Chondrocyte (in vitro differentiated cells): ENCODE measurements around the gene SLC16A13. TPM values are rescaled to one million over a fixed set of nuclear protein-coding genes. Genes with fewer than 3 reads are reported as not detected.
A peak's percentile ranks its signal among the peaks of the same experiment; 100 is the strongest.

ENCODE experiments used
- DNase-seq: peaks from one replicate; pipeline ENCODE4 v3.0.0; 2021; ENCODE audit warnings: mixed read lengths, low spot score
- H3K27ac Mint-ChIP-seq: one replicate; pipeline ENCODE4 v1.8.0; 2021; ENCODE audit warnings: mild to moderate bottlenecking, moderate library complexity, mixed read lengths; ENCODE audit not compliant: unreplicated experiment
- H3K27me3 Mint-ChIP-seq: 2 replicates; pipeline ENCODE4 v1.8.0; 2021; ENCODE audit warnings: low read depth, mixed read lengths
- H3K36me3 Mint-ChIP-seq: 2 replicates; pipeline ENCODE4 v1.8.0; 2021; ENCODE audit warnings: low read depth, mixed read lengths
- H3K4me1 Mint-ChIP-seq: 2 replicates; pipeline ENCODE4 v1.8.0; 2021; ENCODE audit warnings: low read depth, mild to moderate bottlenecking, mixed read lengths
- H3K4me3 Mint-ChIP-seq: one replicate; pipeline ENCODE4 v1.8.0; 2021; ENCODE audit warnings: mild to moderate bottlenecking, moderate library complexity, mixed read lengths; ENCODE audit not compliant: unreplicated experiment
- H3K9me3 Mint-ChIP-seq: 2 replicates; pipeline ENCODE4 v1.8.0; 2021; ENCODE audit warnings: low read depth, mixed read lengths
- total RNA-seq: library from RNA; stranded (reverse); gene quantifications from 3 replicates; pipeline ENCODE4 v1.2.1, GENCODE V29; 2021
- TF ChIP-seq, protein P1 (sequence below): fragments of 200-600 bp; sonication (generic); IDR thresholded peaks from 2 replicates; pipeline ENCODE4 v1.5.0; 2021; ENCODE audit warnings: antibody characterized with exemption, mild to moderate bottlenecking, moderate library complexity

The SLC16A13 gene
- total RNA-seq, 1 donor from 2014 or later: 4.8 TPM

- H3K9me3 Mint-ChIP-seq: no peaks in the 10 kb centered on the region
- no peak overlapping the region for H3K27ac Mint-ChIP-seq
- H3K27me3 Mint-ChIP-seq: peaks cover 11% of the 10 kb centered on the region
- peaks cover 17% of the 10 kb centered on the region for H3K4me1 Mint-ChIP-seq
- DNase-seq: no peak
- no peaks in the 10 kb centered on the region for H3K36me3 Mint-ChIP-seq
- TF ChIP-seq, protein P1, sequence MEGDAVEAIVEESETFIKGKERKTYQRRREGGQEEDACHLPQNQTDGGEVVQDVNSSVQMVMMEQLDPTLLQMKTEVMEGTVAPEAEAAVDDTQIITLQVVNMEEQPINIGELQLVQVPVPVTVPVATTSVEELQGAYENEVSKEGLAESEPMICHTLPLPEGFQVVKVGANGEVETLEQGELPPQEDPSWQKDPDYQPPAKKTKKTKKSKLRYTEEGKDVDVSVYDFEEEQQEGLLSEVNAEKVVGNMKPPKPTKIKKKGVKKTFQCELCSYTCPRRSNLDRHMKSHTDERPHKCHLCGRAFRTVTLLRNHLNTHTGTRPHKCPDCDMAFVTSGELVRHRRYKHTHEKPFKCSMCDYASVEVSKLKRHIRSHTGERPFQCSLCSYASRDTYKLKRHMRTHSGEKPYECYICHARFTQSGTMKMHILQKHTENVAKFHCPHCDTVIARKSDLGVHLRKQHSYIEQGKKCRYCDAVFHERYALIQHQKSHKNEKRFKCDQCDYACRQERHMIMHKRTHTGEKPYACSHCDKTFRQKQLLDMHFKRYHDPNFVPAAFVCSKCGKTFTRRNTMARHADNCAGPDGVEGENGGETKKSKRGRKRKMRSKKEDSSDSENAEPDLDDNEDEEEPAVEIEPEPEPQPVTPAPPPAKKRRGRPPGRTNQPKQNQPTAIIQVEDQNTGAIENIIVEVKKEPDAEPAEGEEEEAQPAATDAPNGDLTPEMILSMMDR: peak; percentile 97
- peak overlapping the region; percentile 19 for H3K4me3 Mint-ChIP-seq
Observed at GRCh38 chr17:7021993-7022778, 13.6 kb upstream of the SLC16A13 start.

GRCh38 chr17:7022781-7023571 is 12.8 kb upstream of the SLC16A13 start, which contains the start of gene BCL6B:
Gene BCL6B (plus strand): TSS chr17:7023050. CDS start chr17:7023672, 622 bp downstream.
- Mint-ChIP-seq H3K27ac (no peak within 1 kb of the TSS), H3K4me3 (peak within 1 kb of the TSS; percentile 44), H3K36me3 (no peaks in the 10 kb centered on the region), H3K9me3 (no peaks in the 10 kb centered on the region), H3K27me3 (peaks cover 11% of the 10 kb centered on the region), H3K4me1 (peaks cover 17% of the 10 kb centered on the region)
- TF ChIP-seq, protein P1: no peak
- no peak for DNase-seq

GRCh38 chr17:7023576-7024401 is 12.0 kb upstream of the SLC16A13 start:
- DNase-seq: no peak
- Mint-ChIP-seq H3K27ac (no peak overlapping the region), H3K4me3 (peak overlapping the region; percentile 44), H3K36me3 (no peaks in the 10 kb centered on the region), H3K27me3 (peaks cover 11% of the 10 kb centered on the region), H3K9me3 (no peaks in the 10 kb centered on the region), H3K4me1 (peaks cover 17% of the 10 kb centered on the region)
- TF ChIP-seq, protein P1: no peak

- H3K36me3 Mint-ChIP-seq: no peaks in the 10 kb centered on the region
- no peak overlapping the region for H3K27ac Mint-ChIP-seq
- TF ChIP-seq, protein P1: no peak
- no peak for DNase-seq
- peaks cover 11% of the 10 kb centered on the region for H3K27me3 Mint-ChIP-seq
- peaks cover 17% of the 10 kb centered on the region for H3K4me1 Mint-ChIP-seq
- H3K9me3 Mint-ChIP-seq: no peaks in the 10 kb centered on the region
- H3K4me3 Mint-ChIP-seq: no peak overlapping the region
Observed at GRCh38 chr17:7024402-7024785, 11.4 kb upstream of the SLC16A13 start.

GRCh38 chr17:7025245-7025644 is 10.6 kb upstream of the SLC16A13 start:
- Mint-ChIP-seq H3K27ac (no peak overlapping the region), H3K27me3 (peaks cover 11% of the 10 kb centered on the region), H3K4me3 (no peak overlapping the region)

More at GRCh38 chr17:7025245-7025644, 10.6 kb upstream of the SLC16A13 start:
- Mint-ChIP-seq H3K4me1 (peaks cover 11% of the 10 kb centered on the region), H3K9me3 (no peaks in the 10 kb centered on the region), H3K36me3 (no peaks in the 10 kb centered on the region)
- TF ChIP-seq, protein P1: no peak
- no peak for DNase-seq
